Fibroblast of lung (primary cell): ENCODE measurements around the gene CHCHD6. TPM values are rescaled to one million over a fixed set of nuclear protein-coding genes. Genes with fewer than 3 reads are reported as not detected.
A peak's percentile ranks its signal among the peaks of the same experiment; 100 is the strongest.

Source experiments
- DNase-seq, 2 donors: peaks; one replicate each; pipeline versions ENCODE4 v3.0.0 to v3.0.0-alpha.2; 2010; ENCODE audit warnings: low read depth in 2 of 2
- H2AFZ ChIP-seq: 2 replicates; pipeline ENCODE4 v1.5.1; 2012; ENCODE audit warnings: low read length, control low read depth, inconsistent platforms
- H3K27ac ChIP-seq: 2 replicates; pipeline ENCODE4 v1.5.1; 2011; ENCODE audit warnings: low read length, control low read depth; ENCODE audit not compliant: insufficient read depth
- H3K27me3 ChIP-seq: 2 replicates; pipeline ENCODE4 v1.5.1; 2011; ENCODE audit warnings: mild to moderate bottlenecking, low read length; ENCODE audit not compliant: control insufficient read depth, insufficient read depth
- H3K36me3 ChIP-seq: 2 replicates; pipeline ENCODE4 v1.5.1; 2011; ENCODE audit warnings: low read length; ENCODE audit not compliant: control insufficient read depth, insufficient read depth
- H3K4me1 ChIP-seq: 2 replicates; pipeline ENCODE4 v1.5.1; 2011; ENCODE audit warnings: low read length; ENCODE audit not compliant: control insufficient read depth, insufficient read depth; ENCODE audit errors: extremely low read depth
- H3K4me2 ChIP-seq: 2 replicates; pipeline ENCODE4 v1.5.1; 2011; ENCODE audit warnings: low read length, control low read depth; ENCODE audit not compliant: insufficient read depth; ENCODE audit errors: extremely low read depth
- H3K4me3 ChIP-seq, 4 experiments: fragments of 200-600 bp in 1 of 4; sonication (generic) in 1 of 4; replicated peaks in 1 of 4; 2 replicates each; pipeline ENCODE4 v1.5.1; 2011 to 2016; ENCODE audit warnings: low read length in 4 of 4, low read depth in 3 of 4, mild to moderate bottlenecking in 3 of 4, control low read depth in 2 of 4, inconsistent platforms in 1 of 4, mixed read lengths in 1 of 4; ENCODE audit not compliant: insufficient read depth in 1 of 4; ENCODE audit errors: control extremely low read depth in 1 of 4
- H3K79me2 ChIP-seq: 2 replicates; pipeline ENCODE4 v1.5.1; 2012; ENCODE audit warnings: mild to moderate bottlenecking, low read length, inconsistent platforms; ENCODE audit not compliant: control insufficient read depth, insufficient read depth
- H3K9ac ChIP-seq: 2 replicates; pipeline ENCODE4 v1.5.1; 2011; ENCODE audit warnings: mild to moderate bottlenecking, low read length, control low read depth; ENCODE audit not compliant: insufficient read depth
- H3K9me3 ChIP-seq: 2 replicates; pipeline ENCODE4 v1.5.1; 2012; ENCODE audit warnings: low read depth, low read length; ENCODE audit not compliant: control insufficient read depth, insufficient read depth
- H4K20me1 ChIP-seq: 2 replicates; pipeline ENCODE4 v1.5.1; 2011; ENCODE audit warnings: low read length; ENCODE audit not compliant: control insufficient read depth, insufficient read depth; ENCODE audit errors: extremely low read depth
- CTCF ChIP-seq, 2 donors: IDR thresholded peaks in 1 of 2; conservative IDR thresholded peaks in 1 of 2; 1 replicate in 1 of 2; 2 replicates in 1 of 2; pipeline ENCODE4 v1.5.1; 2011 to 2012; ENCODE audit warnings: low read length in 2 of 2, control low read depth in 1 of 2, inconsistent platforms in 1 of 2, low read depth in 1 of 2, mild to moderate bottlenecking in 1 of 2
- EZH2 ChIP-seq: IDR thresholded peaks from 2 replicates; pipeline ENCODE4 v1.5.1; 2012; ENCODE audit warnings: low read length, control low read depth, mild to moderate bottlenecking; ENCODE audit errors: missing control alignments
- polyA plus RNA-seq, 2 donors: library from polyadenylated mRNA; depleted of rRNA in 1 of 2; stranded (reverse) in 1 of 2; unstranded in 1 of 2; fragments of >200 nt; gene quantifications; 2 replicates each; pipeline ENCODE4 v1.2.1, GENCODE V29; 2011 to 2012; ENCODE audit warnings: missing spikeins in 1 of 2
- total RNA-seq: library from RNA; depleted of rRNA; stranded (reverse); fragments of >200 nt; gene quantifications from 2 replicates; pipeline ENCODE4 v1.2.1, GENCODE V29; 2014

Gene CHCHD6
- total and polyA plus RNA-seq, 2 donors (not counting 1 experiment from before 2014, with no cell fraction given): 9.5 to 11.1 TPM

- Histone ChIP-seq H2AFZ (no peak overlapping the region), H3K9ac (no peak overlapping the region), H3K27me3 (no peaks in the 10 kb centered on the region), H3K79me2 (no peaks in the 10 kb centered on the region), H3K4me2 (no peak overlapping the region), H3K9me3 (no peaks in the 10 kb centered on the region), H3K27ac (no peak overlapping the region), H4K20me1 (no peaks in the 10 kb centered on the region), H3K4me1 (peaks cover 2% of the 10 kb centered on the region), H3K36me3 (no peaks in the 10 kb centered on the region), H3K4me3 (no peak overlapping the region)
- TF ChIP-seq EZH2: no peak
- no peak for DNase-seq
Observed at GRCh38 chr3:126837773-126838172, 133.7 kb downstream of the CHCHD6 start.

GRCh38 chr3:126845920-126846715, 142.1 kb downstream of the CHCHD6 start:
- Histone ChIP-seq H3K9me3 (no peaks in the 10 kb centered on the region), H3K4me2 (no peak overlapping the region), H3K4me1 (no peaks in the 10 kb centered on the region), H3K27ac (no peak overlapping the region), H3K27me3 (no peaks in the 10 kb centered on the region), H2AFZ (no peak overlapping the region), H3K9ac (no peak overlapping the region), H3K4me3 (no peak overlapping the region), H4K20me1 (no peaks in the 10 kb centered on the region), H3K36me3 (no peaks in the 10 kb centered on the region), H3K79me2 (no peaks in the 10 kb centered on the region)
- peak; percentile 21 to 54 for DNase-seq
- TF ChIP-seq EZH2 (no peak), CTCF (conservative IDR thresholded peaks at IDR 0.05 in 1 of 2, IDR thresholded peaks at IDR 0.05 in 1 of 2; ENCODE audit: low read depth in 1 of 2, low read length in 2 of 2) (no peak)

- DNase-seq: no peak
- Histone ChIP-seq H4K20me1 (no peaks in the 10 kb centered on the region), H3K79me2 (no peaks in the 10 kb centered on the region), H3K4me1 (no peaks in the 10 kb centered on the region), H3K27ac (no peak overlapping the region), H3K9ac (no peak overlapping the region), H3K4me3 (no peak overlapping the region), H3K27me3 (no peaks in the 10 kb centered on the region), H3K36me3 (no peaks in the 10 kb centered on the region), H2AFZ (no peak overlapping the region), H3K9me3 (no peaks in the 10 kb centered on the region), H3K4me2 (no peak overlapping the region)
- no peak for TF ChIP-seq CTCF (conservative IDR thresholded peaks at IDR 0.05 in 1 of 2, IDR thresholded peaks at IDR 0.05 in 1 of 2; ENCODE audit: low read depth in 1 of 2, low read length in 2 of 2)
- TF ChIP-seq EZH2: no peak
Observed at GRCh38 chr3:126847061-126847460, 143.0 kb downstream of the CHCHD6 start.
